Activated CD8-positive, alpha-beta T cell treated with anti-CD3 and anti-CD28 coated beads, Interleukin-2, amount 10 ng/mL, durations not matched to agents 7 days and 5 days (primary cell): ENCODE results near the gene PAFAH1B2. TPM values are rescaled to one million over a fixed set of nuclear protein-coding genes. Genes with fewer than 3 reads are reported as not detected.
A peak's percentile ranks its signal among the peaks of the same experiment; 100 is the strongest.

Experiments
- ATAC-seq: fragments of 150-1000 bp; cut with Tn5 transposase; one replicate; pipeline ENCODE4 v1.10.0; 2021; ENCODE audit warnings: moderate library complexity
- CTCF ChIA-PET: fragments of 350-600 bp; sonication (Branson Sonifier 250); formaldehyde crosslinking; loops from one replicate; lab custom pipeline; 2021; ENCODE audit warnings: antibody characterized with exemption; lab: Charles Lee
- POLR2A ChIA-PET: fragments of 350-600 bp; sonication (Branson Sonifier 250); formaldehyde crosslinking; loops from one replicate; lab custom pipeline; 2021; ENCODE audit warnings: antibody characterized with exemption; lab: Charles Lee
- DNase-seq: peaks from one replicate; pipeline ENCODE4 v3.0.0-alpha.2; 2020
- H3K27ac Mint-ChIP-seq: one replicate; pipeline ENCODE4 v1.8.0; 2021; ENCODE audit warnings: mild to moderate bottlenecking, mixed read lengths
- H3K27me3 Mint-ChIP-seq: one replicate; pipeline ENCODE4 v1.8.0; 2021; ENCODE audit warnings: low read depth, mixed read lengths
- H3K36me3 Mint-ChIP-seq: one replicate; pipeline ENCODE4 v1.8.0; 2021; ENCODE audit warnings: low read depth, mixed read lengths
- H3K4me1 Mint-ChIP-seq: one replicate; pipeline ENCODE4 v1.8.0; 2021; ENCODE audit warnings: low read depth, mixed read lengths
- H3K4me3 Mint-ChIP-seq: one replicate; pipeline ENCODE4 v1.8.0; 2021; ENCODE audit warnings: mild to moderate bottlenecking, mixed read lengths
- H3K9me3 Mint-ChIP-seq: one replicate; pipeline ENCODE4 v1.8.0; 2022; ENCODE audit warnings: mixed read lengths; ENCODE audit not compliant: insufficient read depth
- total RNA-seq, 2 experiments: library from RNA; stranded (reverse); gene quantifications; one replicate each; pipeline ENCODE4 v1.2.3, GENCODE V29; 2021

Gene PAFAH1B2
- total RNA-seq, 2 experiments from 2014 or later: 56.5 to 60.0 TPM

DNA sequence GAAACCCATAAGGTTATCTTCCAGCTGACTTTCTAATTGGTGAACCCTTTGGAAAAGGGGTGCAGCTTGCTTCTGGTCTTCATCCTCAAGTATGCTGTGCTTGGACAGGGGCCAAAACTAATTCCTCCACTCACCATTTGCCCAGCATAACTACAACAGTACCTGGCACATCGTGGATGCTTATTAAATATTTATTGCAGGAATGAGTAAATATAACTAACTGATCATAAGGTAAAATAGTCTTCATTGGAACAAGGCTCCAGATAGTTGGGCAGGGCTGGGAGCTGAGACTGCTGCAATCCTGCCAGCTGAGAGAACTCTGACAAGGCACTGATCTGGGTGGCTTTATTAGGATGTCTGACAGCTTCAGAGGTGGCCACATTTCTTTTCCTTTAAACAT lies 32.1 kb downstream of the PAFAH1B2 start:
- no peak overlapping the region for H3K27ac Mint-ChIP-seq
- no peaks in the 10 kb centered on the region for H3K27me3 Mint-ChIP-seq
- DNase-seq (no peak), ATAC-seq (no peak)
- peaks cover 42% of the 10 kb centered on the region for H3K4me1 Mint-ChIP-seq
- ChIA-PET CTCF (no interaction called here), POLR2A (interaction anchor here (0.5 kb wide), 1 partner anchor 31 kb away, joined by 3 read pairs; no protein-coding TSS in a partner anchor)
- peaks cover 7% of the 10 kb centered on the region for H3K36me3 Mint-ChIP-seq
- H3K9me3 Mint-ChIP-seq: no peaks in the 10 kb centered on the region
- no peak overlapping the region for H3K4me3 Mint-ChIP-seq

DNA sequence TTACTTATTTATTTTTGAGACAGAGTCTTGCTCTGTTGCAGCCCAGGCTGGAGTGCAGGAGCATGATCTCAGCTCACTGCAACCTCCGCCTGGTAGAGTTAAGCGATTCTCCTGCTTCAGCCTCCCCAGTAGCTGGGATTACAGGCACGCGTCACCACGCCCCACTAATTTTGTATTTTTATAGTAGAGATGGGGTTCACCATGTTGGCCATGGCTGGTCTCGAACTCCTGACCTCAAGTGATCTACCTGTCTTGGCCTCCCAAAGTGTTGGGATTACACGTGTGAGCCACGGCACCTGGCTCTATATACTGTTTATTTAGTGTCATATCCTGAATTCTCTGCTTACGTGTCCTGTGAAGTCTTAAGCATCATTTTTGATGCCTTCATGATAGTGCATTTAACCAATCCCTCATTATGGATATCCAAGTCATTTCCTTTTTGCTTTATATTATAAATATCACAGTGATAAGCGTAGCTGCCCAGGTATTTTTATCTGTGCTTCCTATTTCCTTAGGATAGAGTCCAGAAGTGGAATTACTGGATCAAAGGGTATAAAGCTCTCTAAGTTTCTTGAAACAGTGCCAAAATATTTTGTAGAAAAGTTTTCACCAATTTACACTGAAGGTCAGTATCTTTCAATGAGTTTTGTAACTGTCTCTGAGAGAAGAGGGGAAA lies 33.6 kb downstream of the PAFAH1B2 start:
- POLR2A ChIA-PET: interaction anchor here (0.6 to 2.8 kb wide), 3 partner anchors 28 to 53 kb away, joined by 4 to 32 read pairs (median 14); partner anchors contain the start of genes PAFAH1B2 and PCSK7
- CTCF ChIA-PET: interaction anchor here (1.5 to 7.8 kb wide), 3 partner anchors 33 to 248 kb away, joined by 3 to 124 read pairs (median 32); partner anchors contain the start of genes PAFAH1B2, PCSK7 and RNF214
- H3K27ac Mint-ChIP-seq: peak overlapping the region; percentile 83
- ATAC-seq: no peak
- no peaks in the 10 kb centered on the region for H3K27me3 Mint-ChIP-seq
- no peak for DNase-seq
- peak overlapping the region; percentile 91 for H3K4me3 Mint-ChIP-seq
- no peaks in the 10 kb centered on the region for H3K9me3 Mint-ChIP-seq
- peaks cover 42% of the 10 kb centered on the region for H3K4me1 Mint-ChIP-seq
- H3K36me3 Mint-ChIP-seq: no peaks in the 10 kb centered on the region

- ChIA-PET CTCF (interaction anchor here (0.8 to 7.8 kb wide), 9 partner anchors 9 to 390 kb away, joined by 3 to 124 read pairs (median 5); partner anchors contain the start of genes PAFAH1B2, PCSK7, RNF214 and ZPR1), POLR2A (interaction anchor here (0.6 to 2.8 kb wide), 8 partner anchors 11 to 380 kb away, joined by 3 to 32 read pairs (median 4); partner anchors contain the start of genes PAFAH1B2 and PCSK7)
- ATAC-seq: peak; percentile 98
- H3K4me3 Mint-ChIP-seq: peak within 1 kb of the TSS; percentile 91
- peaks cover 36% of the 10 kb centered on the region for H3K4me1 Mint-ChIP-seq
- no peaks in the 10 kb centered on the region for H3K36me3 Mint-ChIP-seq
- peak within 1 kb of the TSS; percentile 88 for H3K27ac Mint-ChIP-seq
- no peaks in the 10 kb centered on the region for H3K9me3 Mint-ChIP-seq
- peak; percentile 95 for DNase-seq
- no peaks in the 10 kb centered on the region for H3K27me3 Mint-ChIP-seq
Measured at GRCh38 chr11:117178210-117179034, 34.3 kb downstream of the PAFAH1B2 start, which contains the start of gene SIDT2. Gene SIDT2 (plus strand): TSS chr11:117178743. CDS start chr11:117179264, 521 bp downstream.

DNA sequence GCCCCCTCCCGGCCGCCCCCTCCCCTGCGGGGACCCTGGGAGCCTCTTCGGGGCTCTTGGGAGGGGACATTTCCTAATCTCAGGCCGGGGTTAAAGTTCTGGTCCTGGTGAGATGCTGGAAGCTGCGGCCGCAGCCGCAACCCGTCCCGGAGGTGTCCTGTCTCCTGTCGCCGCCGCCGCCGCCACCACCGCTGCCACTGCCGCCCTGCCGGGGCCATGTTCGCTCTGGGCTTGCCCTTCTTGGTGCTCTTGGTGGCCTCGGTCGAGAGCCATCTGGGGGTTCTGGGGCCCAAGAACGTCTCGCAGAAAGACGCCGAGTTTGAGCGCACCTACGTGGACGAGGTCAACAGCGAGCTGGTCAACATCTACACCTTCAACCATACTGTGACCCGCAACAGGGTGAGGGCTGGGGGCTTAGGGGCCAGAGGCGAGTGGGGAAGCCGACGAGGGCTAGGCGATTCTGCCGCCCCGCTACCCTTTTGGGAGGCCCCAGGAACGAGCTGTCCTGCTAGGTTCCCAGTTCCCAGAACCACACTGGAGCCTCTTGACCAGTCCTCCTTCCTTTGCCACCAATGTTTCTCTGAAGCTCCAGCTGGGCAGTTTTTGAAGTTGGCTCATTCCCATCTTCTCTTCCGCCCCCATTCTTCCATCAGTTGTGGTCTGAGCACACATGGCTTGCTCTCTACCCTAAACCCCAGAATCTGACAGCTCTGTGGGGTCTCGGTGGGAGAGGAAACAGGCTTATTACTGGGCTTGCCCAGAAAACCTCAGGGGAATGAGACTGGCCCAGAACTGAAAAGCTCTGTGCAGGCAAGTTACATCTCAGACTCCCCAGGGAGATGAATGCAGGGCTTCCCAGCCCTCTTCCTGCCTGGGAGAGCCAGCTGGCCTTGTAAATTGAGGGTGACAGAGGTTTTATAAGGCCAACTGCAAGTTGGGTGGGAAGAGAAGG lies 35.2 kb downstream of the PAFAH1B2 start:
- H3K4me3 Mint-ChIP-seq: peak overlapping the region; percentile 91
- H3K27me3 Mint-ChIP-seq: no peaks in the 10 kb centered on the region
- ChIA-PET CTCF (interaction anchor here (0.6 to 7.8 kb wide), 16 partner anchors 10 to 443 kb away, joined by 3 to 124 read pairs (median 6); partner anchors contain the start of genes PAFAH1B2, PCSK7, RNF214 and ZPR1), POLR2A (interaction anchor here (0.6 to 2.8 kb wide), 9 partner anchors 17 to 259 kb away, joined by 3 to 32 read pairs (median 3); partner anchors contain the start of gene PAFAH1B2)
- DNase-seq (peak; percentile 63), ATAC-seq (peak; percentile 59)
- peaks cover 2% of the 10 kb centered on the region for H3K36me3 Mint-ChIP-seq
- H3K9me3 Mint-ChIP-seq: no peaks in the 10 kb centered on the region
- H3K27ac Mint-ChIP-seq: peak overlapping the region; percentile 88
- peaks cover 32% of the 10 kb centered on the region for H3K4me1 Mint-ChIP-seq

GRCh38 chr11:117180020-117180419 lies 35.9 kb downstream of the PAFAH1B2 start:
- Mint-ChIP-seq H3K4me1 (peaks cover 32% of the 10 kb centered on the region), H3K27me3 (no peaks in the 10 kb centered on the region), H3K4me3 (peak overlapping the region; percentile 91), H3K36me3 (peaks cover 2% of the 10 kb centered on the region), H3K9me3 (no peaks in the 10 kb centered on the region), H3K27ac (peak overlapping the region; percentile 8)
- DNase-seq (no peak), ATAC-seq (no peak)
- CTCF ChIA-PET: interaction anchor here (1.1 to 7.8 kb wide), 14 partner anchors 8 to 444 kb away, joined by 3 to 124 read pairs (median 6); partner anchors contain the start of genes PAFAH1B2, PCSK7 and RNF214
- POLR2A ChIA-PET: interaction anchor here (0.6 to 2.8 kb wide), 6 partner anchors 16 to 260 kb away, joined by 3 to 32 read pairs (median 4); partner anchors contain the start of gene PAFAH1B2

DNA sequence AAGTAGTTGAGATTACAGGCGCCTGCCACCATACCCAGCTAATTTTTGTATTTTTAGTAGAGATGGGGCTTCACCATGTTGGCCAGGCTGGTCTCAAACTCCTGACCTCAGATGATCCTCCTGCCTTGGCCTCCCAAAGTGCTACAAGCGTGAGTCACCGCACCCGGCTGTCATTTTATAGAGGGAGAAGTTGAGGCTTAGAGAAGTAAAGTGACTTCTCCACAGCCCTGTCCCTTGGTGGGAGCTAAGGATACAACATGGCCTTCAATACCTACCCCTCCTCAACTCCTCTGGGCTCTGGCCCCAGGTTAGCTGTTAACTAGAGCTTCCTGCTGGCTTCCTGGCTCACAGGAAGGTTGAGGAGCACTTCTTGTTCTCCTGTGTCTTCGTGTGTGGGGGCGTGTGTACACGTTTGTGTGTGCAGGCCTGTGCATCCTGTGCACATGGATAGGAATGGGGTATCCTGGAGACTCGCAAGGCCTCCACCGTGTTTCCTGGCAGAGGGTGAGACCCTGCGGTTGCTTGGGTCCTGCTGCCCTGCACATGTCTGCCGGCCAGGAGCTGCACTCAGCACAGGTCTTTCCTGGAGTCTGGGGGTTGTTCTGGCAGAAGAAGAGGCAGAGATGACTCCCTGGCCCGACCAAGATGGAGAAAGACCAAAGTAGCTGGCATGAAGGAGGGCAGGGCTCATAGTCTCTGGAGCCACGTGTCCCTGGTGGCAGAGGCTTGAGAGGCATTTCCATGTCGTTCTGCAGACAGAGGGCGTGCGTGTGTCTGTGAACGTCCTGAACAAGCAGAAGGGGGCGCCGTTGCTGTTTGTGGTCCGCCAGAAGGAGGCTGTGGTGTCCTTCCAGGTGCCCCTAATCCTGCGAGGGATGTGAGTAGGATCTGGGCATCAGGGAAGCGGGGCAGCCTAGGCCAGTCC lies 36.8 kb downstream of the PAFAH1B2 start:
- ChIA-PET POLR2A (interaction anchor here (0.8 to 2.8 kb wide), 5 partner anchors 37 to 50 kb away, joined by 3 to 32 read pairs (median 4); partner anchors contain the start of gene PAFAH1B2), CTCF (interaction anchor here (0.6 to 7.8 kb wide), 20 partner anchors 9 to 445 kb away, joined by 3 to 124 read pairs (median 4); partner anchors contain the start of genes PAFAH1B2, PCSK7 and RNF214)
- peaks cover 2% of the 10 kb centered on the region for H3K36me3 Mint-ChIP-seq
- H3K27me3 Mint-ChIP-seq: no peaks in the 10 kb centered on the region
- peaks cover 32% of the 10 kb centered on the region for H3K4me1 Mint-ChIP-seq
- H3K27ac Mint-ChIP-seq: peak overlapping the region; percentile 62
- peak; percentile 24 for ATAC-seq
- DNase-seq: peak; percentile 75
- H3K4me3 Mint-ChIP-seq: peak overlapping the region; percentile 31
- H3K9me3 Mint-ChIP-seq: no peaks in the 10 kb centered on the region

DNA sequence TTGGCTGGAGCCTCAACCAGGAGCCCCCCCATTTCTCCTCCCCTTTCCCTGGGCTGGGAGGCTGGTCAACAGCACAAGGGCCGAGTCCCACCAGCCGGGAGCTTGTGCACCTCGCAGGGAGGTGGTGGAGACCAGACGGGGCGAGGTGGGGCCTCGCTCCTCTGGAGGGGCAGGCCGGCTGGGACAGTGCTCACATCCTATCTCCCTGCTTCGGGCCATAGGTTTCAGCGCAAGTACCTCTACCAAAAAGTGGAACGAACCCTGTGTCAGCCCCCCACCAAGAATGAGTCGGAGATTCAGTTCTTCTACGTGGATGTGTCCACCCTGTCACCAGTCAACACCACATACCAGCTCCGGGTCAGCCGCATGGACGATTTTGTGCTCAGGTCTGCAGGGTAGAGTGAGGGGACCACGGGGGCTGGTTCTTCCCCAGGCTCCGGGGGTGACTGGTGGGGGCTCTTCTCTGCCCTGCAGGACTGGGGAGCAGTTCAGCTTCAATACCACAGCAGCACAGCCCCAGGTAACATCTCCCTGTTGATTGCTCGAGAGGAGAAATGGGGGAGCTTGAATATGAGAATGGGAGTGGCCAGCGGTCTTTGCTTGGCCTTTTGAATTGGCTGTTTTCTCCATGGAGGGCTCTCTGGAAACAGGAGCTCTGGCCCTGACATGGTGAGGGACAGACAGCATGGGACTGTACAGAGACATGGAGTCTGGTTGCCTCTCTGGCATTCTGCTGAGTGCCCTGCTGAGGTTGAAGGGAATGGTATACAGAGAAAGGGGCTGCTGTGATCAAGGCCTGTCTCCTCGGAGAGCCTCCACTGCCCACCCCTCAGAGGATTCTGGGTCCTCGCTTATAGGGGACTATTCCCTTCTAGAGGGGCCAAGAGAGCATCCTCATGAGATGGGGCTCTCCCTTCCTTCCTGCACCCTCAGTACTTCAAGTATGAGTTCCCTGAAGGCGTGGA lies 37.8 kb downstream of the PAFAH1B2 start:
- ChIA-PET POLR2A (interaction anchor here (1.4 kb wide), 1 partner anchor 45 kb away, joined by 3 read pairs; no protein-coding TSS in a partner anchor), CTCF (interaction anchor here (1.0 to 7.8 kb wide), 8 partner anchors 9 to 48 kb away, joined by 3 to 124 read pairs (median 8); partner anchors contain the start of genes PAFAH1B2, PCSK7 and RNF214)
- H3K9me3 Mint-ChIP-seq: no peaks in the 10 kb centered on the region
- ATAC-seq (no peak), DNase-seq (no peak)
- no peak overlapping the region for H3K4me3 Mint-ChIP-seq
- H3K36me3 Mint-ChIP-seq: peaks cover 2% of the 10 kb centered on the region
- H3K4me1 Mint-ChIP-seq: peaks cover 32% of the 10 kb centered on the region
- no peaks in the 10 kb centered on the region for H3K27me3 Mint-ChIP-seq
- H3K27ac Mint-ChIP-seq: no peak overlapping the region

DNA sequence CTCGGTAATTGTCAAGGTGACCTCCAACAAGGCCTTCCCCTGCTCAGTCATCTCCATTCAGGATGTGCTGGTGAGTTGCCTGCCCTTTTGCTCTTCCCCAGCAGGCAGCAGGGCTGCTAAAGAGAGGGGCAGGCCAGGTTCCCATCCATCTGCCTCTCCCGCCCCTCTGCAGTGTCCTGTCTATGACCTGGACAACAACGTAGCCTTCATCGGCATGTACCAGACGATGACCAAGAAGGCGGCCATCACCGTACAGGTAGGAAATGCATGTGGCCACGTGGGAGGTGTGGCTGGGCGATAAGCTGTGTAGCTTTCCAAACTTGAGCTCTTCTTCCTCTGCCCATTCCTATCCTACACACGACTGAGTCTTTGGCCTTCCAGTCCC lies 38.5 kb downstream of the PAFAH1B2 start:
- Mint-ChIP-seq H3K9me3 (no peaks in the 10 kb centered on the region), H3K4me3 (no peak overlapping the region), H3K36me3 (peaks cover 2% of the 10 kb centered on the region), H3K4me1 (peaks cover 32% of the 10 kb centered on the region), H3K27me3 (no peaks in the 10 kb centered on the region), H3K27ac (no peak overlapping the region)
- DNase-seq (no peak), ATAC-seq (no peak)
- POLR2A ChIA-PET: interaction anchor here (1.4 kb wide), 1 partner anchor 44 kb away, joined by 3 read pairs; no protein-coding TSS in a partner anchor
- CTCF ChIA-PET: interaction anchor here (1.0 to 7.8 kb wide), 4 partner anchors 38 to 47 kb away, joined by 4 to 124 read pairs (median 19); partner anchors contain the start of genes PAFAH1B2, PCSK7 and RNF214
